OCI-LY7 (cell line): ENCODE data around the gene ASB17. TPM values are rescaled to one million over a fixed set of nuclear protein-coding genes. Genes with fewer than 3 reads are reported as not detected.

Experiments
- BruUV-seq: library from RNA; stranded (reverse); fragments of 400-500 nt; replicated peaks from 2 replicates; lab custom pipeline; 2021; lab: Mats Ljungman, UMichigan
- CTCF ChIA-PET: fragments of 300-600 bp; sonication (Branson Sonifier 250); formaldehyde crosslinking; loops from one replicate; lab custom pipeline; 2022; ENCODE audit warnings: antibody characterized with exemption; ENCODE audit not compliant: unreplicated experiment; lab: Charles Lee
- POLR2A ChIA-PET: fragments of 300-600 bp; sonication (Branson Sonifier 250); formaldehyde crosslinking; loops from one replicate; lab custom pipeline; 2022; ENCODE audit warnings: antibody characterized with exemption; lab: Charles Lee
- DNase-seq: peaks from one replicate; pipeline ENCODE4 v3.0.0-alpha.2; 2015; ENCODE audit warnings: low spot score
- H2AFZ ChIP-seq: fragments of 200-600 bp; sonication (generic), shearing (Covaris generic); 2 replicates; pipeline ENCODE4 v1.6.1; 2014; ENCODE audit warnings: mild to moderate bottlenecking, antibody characterized with exemption, low read length, moderate library complexity
- H3K27ac ChIP-seq: fragments of 200-600 bp; sonication (generic); 2 replicates; pipeline ENCODE4 v1.5.1; 2014; ENCODE audit warnings: mixed run types, low read depth, mild to moderate bottlenecking, moderate library complexity, low read length, inconsistent platforms; ENCODE audit not compliant: poor library complexity, severe bottlenecking
- H3K36me3 ChIP-seq: fragments of 200-600 bp; sonication (generic); 2 replicates; pipeline ENCODE4 v1.6.1; 2014; ENCODE audit warnings: mild to moderate bottlenecking, antibody characterized with exemption, low read length, moderate library complexity, mixed read lengths; ENCODE audit not compliant: insufficient read depth
- H3K4me1 ChIP-seq: fragments of 200-600 bp; sonication (generic); 2 replicates; pipeline ENCODE4 v1.5.1; 2014; ENCODE audit warnings: mild to moderate bottlenecking, low read length; ENCODE audit not compliant: insufficient read depth, poor library complexity, severe bottlenecking
- H3K4me2 ChIP-seq: fragments of 200-600 bp; sonication (generic); 2 replicates; pipeline ENCODE4 v1.6.1; 2014; ENCODE audit warnings: mild to moderate bottlenecking, low read length
- H3K4me3 ChIP-seq: fragments of 200-600 bp; sonication (generic); 2 replicates; pipeline ENCODE4 v1.5.1; 2014; ENCODE audit warnings: mild to moderate bottlenecking, low read depth, low read length; ENCODE audit not compliant: poor library complexity, severe bottlenecking
- H3K79me2 ChIP-seq: fragments of 200-600 bp; sonication (generic); 2 replicates; pipeline ENCODE4 v1.6.1; 2016; ENCODE audit warnings: low read depth, mild to moderate bottlenecking, low read length, moderate library complexity, mixed read lengths; ENCODE audit not compliant: insufficient read depth
- H3K9me2 ChIP-seq: fragments of 200-600 bp; sonication (generic); 2 replicates; pipeline ENCODE4 v1.6.1; 2016; ENCODE audit warnings: mild to moderate bottlenecking, low read length, mixed read lengths; ENCODE audit not compliant: insufficient read depth
- H3K9me3 ChIP-seq: fragments of 200-600 bp; sonication (generic); 2 replicates; pipeline ENCODE4 v1.6.1; 2014; ENCODE audit warnings: mild to moderate bottlenecking, mixed run types, low read length, mixed read lengths
- H4K20me1 ChIP-seq: fragments of 200-600 bp; sonication (generic); 2 replicates; pipeline ENCODE4 v1.6.1; 2014; ENCODE audit warnings: mild to moderate bottlenecking, antibody characterized with exemption, low read length, moderate library complexity, mixed read lengths; ENCODE audit not compliant: insufficient read depth
- CTCF ChIP-seq: fragments of 200-600 bp; sonication (generic); conservative IDR thresholded peaks from 2 replicates; pipeline ENCODE4 v1.5.1; 2014; ENCODE audit warnings: mild to moderate bottlenecking, antibody characterized with exemption, low read length, moderate library complexity, mixed read lengths
- EZH2phosphoT487 ChIP-seq: fragments of 200-600 bp; sonication (generic); IDR thresholded peaks from 2 replicates; pipeline ENCODE4 v1.6.1; 2018; ENCODE audit warnings: low read depth, borderline replicate concordance, mild to moderate bottlenecking, mixed run types, antibody characterized with exemption, low read length, moderate library complexity, mixed read lengths
- intact Hi-C: fragments of 100-400 bp; cut with micrococcal nuclease; formaldehyde crosslinking; loops from one replicate; pipeline ENCODE4 v1.10.0; 2022; ENCODE audit not compliant: unreplicated experiment
- total RNA-seq, 2 experiments: library from RNA; depleted of rRNA in 1 of 2; stranded (reverse); fragments of >200 nt in 1 of 2; shearing (Covaris generic) in 1 of 2; gene quantifications; 2 replicates each; pipeline ENCODE4 v1.2.3, GENCODE V29; 2014 to 2022

ASB17 gene
- total RNA-seq, 2 experiments from 2014 or later, result not detected

GRCh38 chr1:75879985-75880384 lies 52.2 kb downstream of the ASB17 start:
- TF ChIP-seq CTCF, result no peak
- no peak for TF ChIP-seq EZH2phosphoT487
- no TSS peak for BruUV-seq
- Histone ChIP-seq H4K20me1 (no peaks in the 10 kb centered on the region), H3K4me1 (no peaks in the 10 kb centered on the region), H3K27ac (no peak overlapping the region), H3K4me3 (no peak overlapping the region), H3K9me2 (no peaks in the 10 kb centered on the region), H3K79me2 (no peaks in the 10 kb centered on the region), H2AFZ (no peak overlapping the region), H3K9me3 (no peaks in the 10 kb centered on the region), H3K36me3 (no peaks in the 10 kb centered on the region), H3K4me2 (no peak overlapping the region)
- DNase-seq, result no peak
- intact Hi-C loops, result no loop called here
- ChIA-PET CTCF (no interaction called here), POLR2A (no interaction called here)

DNA sequence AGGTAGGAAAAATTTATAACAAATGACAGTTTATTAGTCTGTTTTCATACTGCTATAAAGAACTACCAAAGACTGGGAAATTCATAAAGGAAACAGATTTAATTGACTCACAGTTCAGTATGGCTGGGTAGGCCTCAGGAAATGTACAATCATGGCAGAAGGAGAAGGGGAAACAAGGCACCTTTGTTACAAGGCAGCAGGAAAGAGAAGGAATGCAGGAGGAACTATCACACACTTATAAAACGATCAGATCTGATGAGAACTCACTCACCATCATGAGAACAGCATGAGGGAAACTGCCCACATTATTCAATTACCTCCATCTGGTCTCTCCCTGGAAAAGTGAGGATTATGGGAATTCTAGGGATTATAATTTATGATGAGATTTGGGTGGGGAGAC lies 61.3 kb downstream of the ASB17 start:
- POLR2A ChIA-PET, result no interaction called here
- H3K79me2 ChIP-seq, result no peaks in the 10 kb centered on the region
- no peaks in the 10 kb centered on the region for H3K36me3 ChIP-seq
- no peaks in the 10 kb centered on the region for H4K20me1 ChIP-seq
- CTCF ChIA-PET, result no interaction called here
- no peak for DNase-seq
- TF ChIP-seq CTCF, result no peak
- TF ChIP-seq EZH2phosphoT487, result no peak
- no peaks in the 10 kb centered on the region for H3K9me3 ChIP-seq
- intact Hi-C loops, result no loop called here
- no peak overlapping the region for H3K4me2 ChIP-seq
- no peaks in the 10 kb centered on the region for H3K9me2 ChIP-seq
- no peaks in the 10 kb centered on the region for H3K4me1 ChIP-seq
- no peak overlapping the region for H3K27ac ChIP-seq
- no peak overlapping the region for H3K4me3 ChIP-seq
- H2AFZ ChIP-seq, result no peak overlapping the region
- no TSS peak for BruUV-seq

Other genes with a start within 250 kb of the ASB17 start
- 137 and 160 TPM in 2 replicates for gene ACADM, start 207.7 kb downstream of the ASB17 start, total RNA-seq (2014; rRNA removed; shearing (Covaris generic))
- 228 and 248 TPM in 2 replicates for gene ACADM, start 207.7 kb downstream of the ASB17 start, total RNA-seq (2022)
- gene RABGGTB, start 146.1 kb downstream of the ASB17 start, total RNA-seq (2014; rRNA removed; shearing (Covaris generic)), result 128 and 132 TPM in 2 replicates
- 144 and 165 TPM in 2 replicates for gene RABGGTB, start 146.1 kb downstream of the ASB17 start, total RNA-seq (2022)
- 0.05 and 0.73 TPM in 2 replicates for gene MSH4, start 135.5 kb downstream of the ASB17 start, total RNA-seq (2014; rRNA removed; shearing (Covaris generic))
- 0.65 and 0.80 TPM in 2 replicates for gene MSH4, start 135.5 kb downstream of the ASB17 start, total RNA-seq (2022)
- 0.05 and 0.50 TPM in 2 replicates for gene ST6GALNAC3, start 142.3 kb upstream of the ASB17 start, total RNA-seq (2014; rRNA removed; shearing (Covaris generic))
- 1.2 and 2.0 TPM in 2 replicates for gene ST6GALNAC3, start 142.3 kb upstream of the ASB17 start, total RNA-seq (2022)